Measurements from ENCODE around the gene SLC4A8.

SLC4A8 gene

GRCh38 chr12:51530208-51530607 is 105.6 kb downstream of the SLC4A8 start:
- no peak overlapping the region for H3K27ac ChIP-seq
- no peak for TF ChIP-seq CTCF (conservative IDR thresholded peaks at IDR 0.05)

DNA sequence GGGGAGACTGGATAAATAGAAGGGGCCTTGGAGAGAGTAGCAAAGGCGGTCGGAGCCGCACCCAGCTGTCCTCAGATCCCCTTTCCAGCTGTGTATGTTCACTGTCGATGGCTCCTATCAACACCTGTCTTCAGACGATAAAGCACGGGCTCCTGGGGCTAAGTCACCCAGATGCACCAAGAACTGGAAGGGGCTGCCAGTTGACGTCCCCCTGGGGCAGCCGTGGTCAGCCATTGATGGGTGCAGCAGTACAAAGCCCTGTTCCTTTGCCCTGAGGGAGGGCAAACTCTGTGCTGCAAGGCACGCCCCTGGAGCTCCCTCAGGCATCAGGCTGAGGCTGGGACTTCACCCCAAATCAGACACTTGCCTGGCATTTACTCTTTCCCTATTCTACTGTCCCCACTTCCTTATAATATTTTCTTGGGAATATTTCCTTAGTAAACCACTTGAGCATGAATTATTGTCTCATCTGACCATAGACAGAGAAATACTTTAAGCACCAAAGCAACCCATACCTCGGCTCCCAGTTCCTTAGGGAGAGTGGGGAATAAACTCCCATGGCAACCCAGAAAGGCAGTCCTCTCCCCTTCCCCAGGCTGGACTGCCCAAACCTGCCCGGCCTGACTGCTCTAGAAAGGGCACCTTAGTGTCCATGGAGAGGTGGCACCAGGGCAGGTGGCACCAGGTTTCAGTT is 106.8 kb downstream of the SLC4A8 start:
- H3K27ac ChIP-seq = no peak overlapping the region
- TF ChIP-seq CTCF (conservative IDR thresholded peaks at IDR 0.05) = no peak

- H3K27ac ChIP-seq = no peak overlapping the region
- TF ChIP-seq CTCF (conservative IDR thresholded peaks at IDR 0.05) = peak; percentile 97
Measured at GRCh38 chr12:51531978-51532497, 107.4 kb downstream of the SLC4A8 start.

DNA sequence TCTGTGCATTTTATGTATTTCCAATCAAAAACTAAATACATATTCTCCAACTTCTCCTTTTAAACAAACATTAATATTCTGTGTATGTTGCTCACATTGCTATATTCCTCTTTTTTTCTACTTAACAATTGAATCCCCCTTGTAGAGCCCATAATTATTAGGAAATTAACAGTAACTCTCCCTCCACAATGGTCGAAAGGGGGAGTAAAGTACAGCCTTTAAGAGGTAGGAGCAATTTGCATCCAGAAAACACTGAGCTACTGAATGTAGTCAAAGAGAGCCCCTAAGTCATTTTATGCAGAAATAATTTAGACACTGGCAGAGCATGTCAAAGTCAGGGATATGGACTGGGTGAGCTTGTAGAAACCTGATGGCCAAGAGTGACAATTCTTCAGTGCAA is 109.2 kb downstream of the SLC4A8 start:
- H3K27ac ChIP-seq = no peak overlapping the region
- peak; percentile 58 for TF ChIP-seq CTCF (conservative IDR thresholded peaks at IDR 0.05)

GRCh38 chr12:51534216-51535074 is 109.8 kb downstream of the SLC4A8 start:
- no peak for TF ChIP-seq CTCF (conservative IDR thresholded peaks at IDR 0.05)

DNA sequence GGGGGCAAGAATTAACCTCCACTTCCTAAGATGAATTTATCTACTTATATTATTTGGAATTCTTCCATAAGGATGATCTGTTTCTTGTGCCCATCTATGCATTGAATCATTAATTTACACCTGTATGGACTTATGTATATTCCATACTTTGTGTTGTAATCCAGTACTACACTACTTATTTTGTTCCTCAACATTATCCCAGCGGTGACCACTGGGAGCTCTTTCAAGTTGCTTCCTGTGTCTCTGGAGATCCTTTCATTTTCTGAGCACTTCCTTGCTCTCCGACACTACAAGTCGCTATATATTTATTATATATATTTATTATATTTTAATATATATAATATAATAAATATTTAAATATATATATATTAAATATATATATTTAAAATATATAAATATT is 111.5 kb downstream of the SLC4A8 start:
- no peak overlapping the region for H3K27ac ChIP-seq
- TF ChIP-seq CTCF (conservative IDR thresholded peaks at IDR 0.05) = no peak; the same call in 1 of the 2 replicates

More at GRCh38 chr12:51534216-51535074, 109.8 kb downstream of the SLC4A8 start:
- no peak overlapping the region for H3K27ac ChIP-seq

- no peak overlapping the region for H3K27ac ChIP-seq
- TF ChIP-seq CTCF (conservative IDR thresholded peaks at IDR 0.05) = no peak
Measured at GRCh38 chr12:51538149-51538548, 113.5 kb downstream of the SLC4A8 start.

Data from VCaP (cell line).